Mesodermal cell (in vitro differentiated cells): ENCODE data around the gene MAGI2.

Source experiments
- H3K27ac ChIP-seq: 2 replicates; pipeline ENCODE4 v1.7.0; 2013; ENCODE audit warnings: mild to moderate bottlenecking, low read depth, low read length, moderate library complexity; ENCODE audit not compliant: severe bottlenecking
- H3K36me3 ChIP-seq: 2 replicates; pipeline ENCODE4 v1.7.1; 2013; ENCODE audit warnings: mild to moderate bottlenecking, low read length, moderate library complexity; ENCODE audit not compliant: control insufficient read depth, insufficient read depth
- H3K4me1 ChIP-seq: one replicate; pipeline ENCODE4 v1.7.1; 2013; ENCODE audit warnings: mild to moderate bottlenecking, low read length; ENCODE audit not compliant: insufficient read depth, control insufficient read depth, poor library complexity, severe bottlenecking
- H3K4me3 ChIP-seq: 2 replicates; pipeline ENCODE4 v1.7.0; 2013; ENCODE audit warnings: low read length, control low read depth, mild to moderate bottlenecking; ENCODE audit not compliant: insufficient read depth, poor library complexity, severe bottlenecking; ENCODE audit errors: extremely low read depth
- H3K9me3 ChIP-seq: 2 replicates; pipeline ENCODE4 v1.7.1; 2013; ENCODE audit warnings: mild to moderate bottlenecking, low read length, moderate library complexity; ENCODE audit not compliant: control insufficient read depth
- WGBS, 2 experiments: methylation state at CpG; one replicate each; pipeline ENCODE4 v1.1.5; 2013; ENCODE audit warnings: missing lambda C conversion rate in 2 of 2; ENCODE audit not compliant: insufficient coverage in 2 of 2; 5-methylcytosine and 5-hydroxymethylcytosine counted together

MAGI2 gene

GRCh38 chr7:78879206-78879605, 574.3 kb downstream of the MAGI2 start:
- H3K36me3 ChIP-seq: no peaks in the 10 kb centered on the region
- no peak overlapping the region for H3K4me3 ChIP-seq
- H3K27ac ChIP-seq: no peak overlapping the region
- peaks cover 6% of the 10 kb centered on the region for H3K9me3 ChIP-seq
- WGBS, 2 experiments: no CpG with 5 or more reads among the region's 1 CpG
- H3K4me1 ChIP-seq: no peaks in the 10 kb centered on the region

- Histone ChIP-seq H3K4me3 (no peak overlapping the region), H3K9me3 (no peaks in the 10 kb centered on the region), H3K36me3 (no peaks in the 10 kb centered on the region), H3K27ac (no peak overlapping the region), H3K4me1 (no peaks in the 10 kb centered on the region)
- WGBS, 2 experiments: 40% methylated on average over 1 of the region's 5 CpGs; no CpG with 5 or more reads in 1 of the 2 experiments
Measured at GRCh38 chr7:78873117-78873516, 580.4 kb downstream of the MAGI2 start.

GRCh38 chr7:78864339-78864738, 589.1 kb downstream of the MAGI2 start:
- Histone ChIP-seq H3K4me1 (no peaks in the 10 kb centered on the region), H3K9me3 (no peaks in the 10 kb centered on the region), H3K27ac (no peak overlapping the region), H3K4me3 (no peak overlapping the region), H3K36me3 (no peaks in the 10 kb centered on the region)

GRCh38 chr7:78863281-78863680, 590.2 kb downstream of the MAGI2 start:
- Histone ChIP-seq H3K4me3 (no peak overlapping the region), H3K36me3 (no peaks in the 10 kb centered on the region), H3K9me3 (no peaks in the 10 kb centered on the region), H3K4me1 (no peaks in the 10 kb centered on the region), H3K27ac (no peak overlapping the region)
- WGBS, 2 experiments: 50% methylated on average over 1 of the region's 1 CpG; no CpG with 5 or more reads in 1 of the 2 experiments

- Histone ChIP-seq H3K4me3 (no peak overlapping the region), H3K4me1 (no peaks in the 10 kb centered on the region), H3K36me3 (no peaks in the 10 kb centered on the region), H3K9me3 (no peaks in the 10 kb centered on the region), H3K27ac (no peak overlapping the region)
- no CpG with 5 or more reads among the region's 3 CpGs for WGBS, 2 experiments
Measured at GRCh38 chr7:78862411-78862900, 591.0 kb downstream of the MAGI2 start.

- no peak overlapping the region for H3K27ac ChIP-seq
- H3K36me3 ChIP-seq: no peaks in the 10 kb centered on the region
- no peaks in the 10 kb centered on the region for H3K4me1 ChIP-seq
- no peak overlapping the region for H3K4me3 ChIP-seq
- WGBS, 2 experiments: 85 to 95% methylated on average over 2 to 3 of the region's 6 CpGs
- no peaks in the 10 kb centered on the region for H3K9me3 ChIP-seq
Measured at GRCh38 chr7:78852951-78853350, 600.5 kb downstream of the MAGI2 start.

- H3K4me3 ChIP-seq: no peak overlapping the region
- no peaks in the 10 kb centered on the region for H3K9me3 ChIP-seq
- whole genome bisulfite sequencing, 2 experiments: 90 to 92% methylated on average over 2 of the region's 3 CpGs
- no peak overlapping the region for H3K27ac ChIP-seq
- no peaks in the 10 kb centered on the region for H3K36me3 ChIP-seq
- no peaks in the 10 kb centered on the region for H3K4me1 ChIP-seq
Measured at GRCh38 chr7:78850093-78850740, 603.2 kb downstream of the MAGI2 start.

- no CpG with 5 or more reads among the region's 1 CpG for WGBS, 2 experiments
Measured at GRCh38 chr7:78845155-78845554, 608.3 kb downstream of the MAGI2 start.

GRCh38 chr7:78842068-78842467, 611.4 kb downstream of the MAGI2 start:
- H3K36me3 ChIP-seq: no peaks in the 10 kb centered on the region
- no CpG with 5 or more reads among the region's 2 CpGs for WGBS, 2 experiments
- no peaks in the 10 kb centered on the region for H3K9me3 ChIP-seq
- no peak overlapping the region for H3K27ac ChIP-seq
- no peaks in the 10 kb centered on the region for H3K4me1 ChIP-seq
- H3K4me3 ChIP-seq: no peak overlapping the region

More at GRCh38 chr7:78845155-78845554, 608.3 kb downstream of the MAGI2 start:
- Histone ChIP-seq H3K27ac (no peak overlapping the region), H3K4me3 (no peak overlapping the region), H3K36me3 (no peaks in the 10 kb centered on the region), H3K4me1 (no peaks in the 10 kb centered on the region), H3K9me3 (no peaks in the 10 kb centered on the region)

- Histone ChIP-seq H3K9me3 (no peaks in the 10 kb centered on the region), H3K4me3 (no peak overlapping the region), H3K27ac (no peak overlapping the region), H3K4me1 (no peaks in the 10 kb centered on the region), H3K36me3 (no peaks in the 10 kb centered on the region)
- no CpG with 5 or more reads among the region's 5 CpGs for WGBS, 2 experiments
Measured at GRCh38 chr7:78835897-78836296, 617.6 kb downstream of the MAGI2 start.

GRCh38 chr7:78828317-78828716, 625.1 kb downstream of the MAGI2 start:
- H3K4me3 ChIP-seq: no peak overlapping the region
- no CpG with 5 or more reads among the region's 1 CpG for WGBS, 2 experiments
- no peaks in the 10 kb centered on the region for H3K9me3 ChIP-seq
- H3K27ac ChIP-seq: no peak overlapping the region
- H3K36me3 ChIP-seq: no peaks in the 10 kb centered on the region
- H3K4me1 ChIP-seq: no peaks in the 10 kb centered on the region
